HG03097 (cell line): ENCODE measurements around the gene HSPB3.
A peak's percentile ranks its signal among the peaks of the same experiment; 100 is the strongest.
"Not testable (repeated sequence)": the region's sequence is repeated elsewhere in the genome, so short reads cannot be mapped to it uniquely, and the experiment has no call there.

Experiments
- ATAC-seq: cut with Tn5 transposase; IDR thresholded peaks from one replicate; pipeline ENCODE4 v1.9.1; 2021; ENCODE audit not compliant: unreplicated experiment, low FRiP score

The HSPB3 gene

DNA sequence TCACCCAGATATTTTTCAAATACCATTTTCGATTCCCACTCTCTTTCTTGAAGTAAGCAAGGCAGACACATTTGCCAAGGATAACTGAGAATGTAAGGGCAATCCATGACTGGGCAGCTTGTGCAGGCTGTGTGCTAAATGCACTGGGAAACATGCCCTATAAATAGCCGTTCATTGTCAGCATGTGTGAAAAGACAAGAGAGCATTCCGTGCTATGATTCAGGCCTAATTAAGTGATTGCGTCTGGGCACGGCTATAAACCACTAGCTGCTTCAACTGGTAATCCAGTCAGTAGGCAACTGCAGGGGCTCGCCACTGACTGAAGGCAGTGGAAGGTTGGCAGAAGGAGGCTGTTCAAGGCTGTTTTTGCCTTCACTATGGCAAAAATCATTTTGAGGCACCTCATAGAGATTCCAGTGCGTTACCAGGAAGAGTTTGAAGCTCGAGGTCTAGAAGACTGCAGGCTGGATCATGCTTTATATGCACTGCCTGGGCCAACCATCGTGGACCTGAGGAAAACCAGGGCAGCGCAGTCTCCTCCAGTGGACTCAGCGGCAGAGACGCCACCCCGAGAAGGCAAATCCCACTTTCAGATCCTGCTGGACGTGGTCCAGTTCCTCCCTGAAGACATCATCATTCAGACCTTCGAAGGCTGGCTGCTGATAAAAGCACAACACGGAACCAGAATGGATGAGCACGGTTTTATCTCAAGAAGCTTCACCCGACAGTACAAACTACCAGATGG, at the start of gene HSPB3:
TSS of gene HSPB3 (plus strand) at position 287 of the 745 bp plus-strand sequence. CDS start at position 378, 91 bp downstream.
- ATAC-seq = no peak

- no peak for ATAC-seq
Observed at GRCh38 chr5:54411176-54411575, 44.3 kb upstream of the HSPB3 start.

DNA sequence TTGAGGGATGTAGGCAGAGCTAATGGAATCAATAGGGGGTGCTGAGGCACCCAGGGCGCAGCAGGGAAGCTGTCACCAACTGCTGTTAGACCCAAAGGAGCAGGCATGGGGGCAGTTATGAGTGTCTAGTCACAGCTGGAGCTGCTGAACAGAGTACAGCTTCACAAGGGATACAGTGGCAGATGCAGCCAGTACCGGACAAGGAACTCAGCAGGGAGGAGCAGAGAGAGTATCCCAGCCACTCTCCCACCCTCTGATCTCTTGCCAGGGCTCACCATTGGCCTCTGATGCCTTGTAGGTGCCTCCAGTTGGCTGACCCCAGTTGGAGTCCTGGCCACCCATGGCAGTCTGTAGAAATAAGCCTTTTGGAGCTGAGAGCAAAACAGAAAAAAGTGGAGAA, 42.6 kb upstream of the HSPB3 start:
- ATAC-seq = no peak

DNA sequence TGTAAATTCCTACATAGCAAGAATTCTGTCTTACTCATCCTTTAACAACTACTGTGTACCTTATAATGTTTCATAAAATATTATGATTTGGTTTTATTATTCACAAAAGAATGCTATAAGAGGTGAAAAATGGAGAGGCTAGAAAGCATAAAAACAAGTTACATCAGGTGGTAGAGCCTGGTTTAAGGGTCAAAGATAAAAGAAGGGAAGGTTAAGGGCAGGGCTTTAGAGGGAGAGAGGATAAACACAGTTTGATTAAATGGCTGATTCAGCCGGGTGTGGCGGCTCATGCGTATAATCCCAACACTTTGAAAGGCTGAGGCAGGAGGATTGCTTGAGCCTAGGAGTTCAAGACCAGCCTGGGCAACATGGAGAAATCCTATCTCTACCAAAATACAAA, 40.4 kb upstream of the HSPB3 start:
- no peak for ATAC-seq

GRCh38 chr5:54415896-54416601, 39.5 kb upstream of the HSPB3 start:
- no peak for ATAC-seq

GRCh38 chr5:54419573-54420423, 35.7 kb upstream of the HSPB3 start:
- not testable (repeated sequence) for ATAC-seq

GRCh38 chr5:54420511-54420910, 35.0 kb upstream of the HSPB3 start:
- ATAC-seq = not testable (repeated sequence)

DNA sequence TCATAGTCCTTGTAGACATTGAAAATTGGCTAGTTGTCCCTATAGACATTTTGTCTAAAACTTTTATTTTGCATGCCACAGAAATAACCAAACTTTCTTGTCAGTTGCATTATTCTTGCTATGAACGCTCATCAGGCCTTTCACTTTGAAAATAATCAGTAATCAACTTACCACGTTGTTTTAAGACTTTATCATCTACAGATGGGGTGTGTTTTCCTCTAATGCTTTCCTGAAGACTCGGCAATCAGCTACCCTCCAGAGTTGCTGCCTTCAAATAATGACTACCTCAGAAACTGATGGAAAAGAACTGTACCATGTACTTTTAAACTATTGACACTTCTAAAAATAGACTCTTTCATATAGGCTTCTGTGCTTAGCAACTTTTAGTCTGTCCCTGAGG, 33.5 kb upstream of the HSPB3 start:
- no peak for ATAC-seq

DNA sequence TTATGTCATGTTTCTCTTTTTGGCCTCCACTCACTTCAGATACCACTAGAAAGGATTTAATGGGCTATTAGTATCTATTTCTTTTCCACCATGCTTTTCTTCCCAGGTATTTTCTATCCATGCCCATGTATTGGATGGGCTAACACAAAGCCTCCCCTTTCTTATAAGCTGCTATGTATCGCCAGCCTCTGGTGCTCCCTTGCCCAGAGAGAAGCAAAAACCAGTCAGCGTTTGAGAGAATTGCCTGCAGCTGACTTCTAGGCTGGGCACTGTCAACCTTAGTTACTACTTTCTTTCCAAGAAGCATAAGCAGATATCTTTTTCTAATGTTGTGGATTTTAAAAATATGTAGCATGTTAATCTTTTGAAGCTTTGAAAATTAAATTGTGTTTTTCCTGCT, 30.2 kb upstream of the HSPB3 start:
- ATAC-seq = no peak

DNA sequence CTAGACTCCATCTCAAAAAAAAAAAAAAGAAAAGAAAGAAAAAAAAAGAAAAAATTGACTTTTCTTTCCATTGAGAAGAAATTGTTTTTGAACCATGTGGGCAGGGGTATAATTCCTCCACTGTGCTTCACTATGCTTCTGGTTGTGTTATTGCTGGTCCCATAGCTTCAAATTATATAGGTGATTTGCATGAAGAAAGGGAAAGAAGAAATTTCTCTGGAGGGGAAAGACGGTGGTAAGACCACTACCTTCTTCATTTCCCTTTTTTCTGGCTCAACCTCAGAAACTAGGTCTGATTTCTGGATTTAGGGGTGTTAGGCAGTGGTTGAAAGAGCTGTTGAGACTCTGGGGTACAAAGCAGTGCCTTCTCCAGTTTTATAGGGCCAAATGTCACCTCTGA, 29.3 kb upstream of the HSPB3 start:
- ATAC-seq = no peak

DNA sequence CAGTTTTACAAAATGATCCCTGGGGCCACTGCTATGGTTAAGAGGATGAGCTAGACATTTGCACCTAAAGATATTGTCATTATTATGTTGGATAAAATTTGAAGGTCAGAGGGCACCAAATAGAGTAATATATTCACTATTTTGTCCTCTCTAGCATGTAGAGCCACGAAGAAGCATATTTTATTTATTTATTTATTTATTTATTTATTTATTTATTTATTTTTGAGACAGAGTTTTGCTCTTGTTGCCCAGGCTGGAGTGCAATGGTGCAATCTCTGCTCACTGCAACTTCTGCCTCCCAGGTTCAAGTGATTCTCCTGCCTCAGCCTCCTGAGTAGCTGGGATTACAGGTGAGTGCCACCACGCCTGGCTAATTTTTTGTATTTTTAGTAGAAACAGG, 20.8 kb upstream of the HSPB3 start:
- not testable (repeated sequence) for ATAC-seq

DNA sequence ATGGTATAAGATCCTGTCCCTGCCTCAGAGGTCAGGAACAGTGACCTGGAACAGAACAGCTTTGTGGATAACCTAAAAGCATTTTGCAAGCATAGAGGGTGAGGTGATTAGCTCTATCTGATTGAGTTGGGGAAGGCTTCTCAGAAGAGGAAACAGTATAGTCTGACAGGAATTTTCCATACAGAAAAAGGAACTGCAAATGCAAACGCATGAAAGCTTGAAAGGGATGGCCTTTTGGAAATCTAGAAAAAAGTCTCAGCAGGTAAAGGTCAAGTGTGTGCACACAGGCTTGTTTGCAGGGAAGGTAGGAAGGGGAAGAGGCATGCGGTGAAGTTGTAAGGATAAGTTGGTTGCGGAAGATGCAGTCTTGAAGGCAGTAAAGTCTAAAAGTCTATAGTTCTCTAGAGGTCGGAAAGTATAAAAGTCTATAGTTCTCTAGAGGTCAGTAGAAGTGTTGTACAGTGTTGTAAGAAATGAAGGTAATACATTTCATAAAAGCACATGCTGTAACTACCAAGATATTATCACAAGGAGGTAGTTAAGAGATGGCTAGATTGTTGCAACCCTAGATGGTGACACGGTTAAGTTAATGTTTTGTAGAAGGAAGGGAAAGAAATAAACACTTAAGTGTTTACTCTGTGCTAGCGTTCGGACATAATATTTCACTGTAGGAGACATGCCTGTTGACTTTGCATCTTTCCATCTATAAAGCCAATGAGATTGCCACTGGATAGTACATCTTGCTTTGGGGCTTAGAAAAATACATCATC, 16.7 kb upstream of the HSPB3 start:
- no peak for ATAC-seq

DNA sequence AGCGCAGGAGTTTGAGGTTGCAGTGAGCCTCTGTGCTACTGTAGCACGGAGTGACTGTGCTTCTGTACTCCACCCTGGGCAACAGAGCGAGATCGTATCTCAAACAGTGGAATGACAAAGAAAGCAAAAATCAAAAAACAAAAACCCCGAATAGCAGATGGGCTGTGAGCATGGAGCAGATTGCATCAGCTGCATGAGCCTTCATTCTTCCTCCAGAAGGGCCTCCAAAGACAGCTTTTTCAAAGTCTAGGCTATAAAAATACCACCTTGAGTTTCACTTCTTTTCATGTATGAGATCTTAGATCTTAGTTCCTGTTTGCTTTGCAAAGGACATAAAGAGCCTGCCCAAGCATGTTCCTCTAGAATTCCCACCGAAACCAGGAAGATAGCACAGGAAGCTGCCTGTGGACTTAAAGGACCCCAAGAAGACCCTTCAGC, 15.0 kb upstream of the HSPB3 start:
- ATAC-seq = peak; percentile 76

GRCh38 chr5:54442271-54442670, 13.2 kb upstream of the HSPB3 start:
- no peak for ATAC-seq

DNA sequence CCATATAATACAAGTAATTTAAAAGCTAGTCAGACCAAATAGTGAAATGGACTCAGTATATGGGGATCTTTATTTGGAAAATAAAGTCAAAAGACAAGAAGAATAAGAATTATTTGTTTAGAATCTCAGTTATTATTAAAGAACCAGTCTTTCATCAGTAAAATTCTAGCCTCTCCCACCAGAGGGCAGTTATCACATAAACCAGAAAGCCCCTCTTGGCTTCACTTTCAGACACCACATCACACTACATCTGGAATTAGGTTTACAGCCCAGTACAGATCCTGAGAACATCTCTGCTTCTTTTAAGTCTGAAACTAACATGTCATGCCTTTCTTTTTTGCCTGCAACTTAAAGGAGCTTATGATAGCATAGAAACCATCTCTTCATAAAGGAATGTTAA, 12.2 kb upstream of the HSPB3 start:
- no peak for ATAC-seq

GRCh38 chr5:54445691-54446378, 9.7 kb upstream of the HSPB3 start:
- no peak for ATAC-seq

DNA sequence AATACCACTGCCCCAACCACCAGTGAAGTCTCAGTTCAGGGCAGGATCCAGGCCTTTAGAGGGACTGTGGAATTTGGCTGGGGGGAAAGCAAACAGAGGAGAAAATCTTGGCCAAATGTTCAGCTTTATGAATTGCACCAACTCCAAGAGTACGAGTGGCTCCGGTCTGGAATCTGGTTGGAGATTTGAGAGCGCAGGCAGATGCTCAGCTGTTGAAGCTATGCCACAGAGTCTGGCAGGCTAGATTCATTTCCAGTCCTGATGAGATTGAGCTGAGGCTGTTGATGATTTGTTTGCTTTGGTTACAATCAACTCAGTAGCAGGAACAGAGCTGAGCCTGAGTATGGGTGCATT, 9.1 kb upstream of the HSPB3 start:
- ATAC-seq = no peak

- no peak for ATAC-seq
Observed at GRCh38 chr5:54449923-54450322, 5.6 kb upstream of the HSPB3 start.

- no peak for ATAC-seq
Observed at GRCh38 chr5:54450542-54450941, 5.0 kb upstream of the HSPB3 start.

DNA sequence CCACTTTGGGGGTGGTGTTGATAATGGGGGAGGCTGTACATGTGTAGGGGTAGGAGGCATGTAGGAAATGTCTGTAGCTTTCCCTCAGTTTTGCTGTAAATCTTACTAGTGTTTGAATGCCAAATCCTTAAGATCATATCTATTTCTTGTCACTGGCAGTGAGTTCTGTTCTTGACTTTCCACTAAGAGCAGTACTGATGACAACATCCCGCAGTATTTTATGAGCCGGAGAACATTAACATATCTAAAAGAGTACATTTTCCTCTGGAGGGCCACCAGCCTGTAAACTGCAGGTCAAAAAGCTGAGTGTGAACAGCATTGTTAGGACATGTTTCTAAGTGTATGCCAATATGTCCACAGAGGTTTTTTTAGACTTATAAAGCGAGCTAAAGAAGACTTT, 2.5 kb upstream of the HSPB3 start:
- ATAC-seq = no peak
